ENCODE measurements around the gene B2M. TPM values are rescaled to one million over a fixed set of nuclear protein-coding genes. Genes with fewer than 3 reads are reported as not detected.
A peak's percentile ranks its signal among the peaks of the same experiment; 100 is the strongest.
"Not testable (repeated sequence)": the region's sequence is repeated elsewhere in the genome, so short reads cannot be mapped to it uniquely, and the experiment has no call there.

B2M gene
- total RNA-seq, 1 donor from 2014 or later, result 120 TPM

DNA sequence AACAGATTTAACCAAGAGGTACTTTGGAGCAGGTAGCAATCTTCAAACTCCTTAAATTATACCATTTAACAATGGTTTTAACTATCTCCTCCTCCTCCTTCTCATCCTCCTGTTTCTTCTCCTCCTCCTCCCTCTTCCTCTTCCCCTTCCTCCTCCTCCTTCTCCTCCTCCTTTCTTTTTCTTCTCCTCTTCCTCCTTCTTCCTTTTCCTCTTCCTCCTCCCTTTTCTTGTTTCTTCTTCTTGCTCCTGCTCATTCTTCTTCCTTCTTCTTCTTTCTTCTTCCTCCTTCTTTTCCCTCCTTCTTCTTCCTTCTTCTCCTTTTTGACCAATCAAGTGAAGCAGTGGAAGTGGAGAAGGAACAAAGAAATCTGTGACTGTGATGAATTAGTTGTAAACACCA lies 14.3 kb upstream of the B2M start:
- no peaks in the 10 kb centered on the region for H3K36me3 Mint-ChIP-seq
- no peak overlapping the region for H3K27ac ChIP-seq

DNA sequence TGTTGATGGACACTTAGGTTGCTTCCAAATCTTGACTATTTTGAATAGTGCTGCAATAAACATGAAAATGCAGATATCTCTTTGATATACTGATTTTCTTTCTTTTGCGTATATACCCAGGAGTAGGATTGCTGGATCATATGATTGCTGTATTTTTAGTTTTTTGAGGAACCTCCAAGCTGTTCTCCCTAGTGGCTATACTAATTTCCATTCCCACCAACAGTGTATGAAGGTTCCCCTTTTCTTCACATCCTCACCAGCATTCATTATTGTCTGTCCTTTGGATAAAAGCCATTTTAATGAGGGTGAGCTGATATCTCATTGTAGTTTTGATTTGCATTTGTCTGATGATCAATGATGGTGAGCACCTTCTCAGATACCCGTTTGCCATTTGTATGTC lies 12.7 kb upstream of the B2M start:
- Histone ChIP-seq H3K27ac (no peak overlapping the region), H4K20me1 (ENCODE audit: low read depth) (no peaks in the 10 kb centered on the region), H3F3A (ENCODE audit: low read depth) (no peaks in the 10 kb centered on the region), H3K36me3 (no peaks in the 10 kb centered on the region), H3K9ac (no peak overlapping the region), H2AFZ (replicated peaks) (no peak overlapping the region), H3K4me2 (no peak overlapping the region), H3K27me3 (no peaks in the 10 kb centered on the region), H3K4me3 (no peak overlapping the region), H3K79me2 (ENCODE audit: low read depth) (no peaks in the 10 kb centered on the region), H3K4me1 (no peaks in the 10 kb centered on the region), H3K9me3 (ENCODE audit: low read depth) (no peaks in the 10 kb centered on the region)
- peaks cover 31% of the 10 kb centered on the region for H3K9me3 Mint-ChIP-seq
- H3K4me1 Mint-ChIP-seq, result no peaks in the 10 kb centered on the region
- no peak overlapping the region for H3K27ac Mint-ChIP-seq
- no peak overlapping the region for H3K4me3 Mint-ChIP-seq
- H3K36me3 Mint-ChIP-seq, result no peaks in the 10 kb centered on the region
- TF ChIP-seq EZH2 (IDR thresholded peaks at IDR 0.05), result no peak
- TF ChIP-seq, protein P1, sequence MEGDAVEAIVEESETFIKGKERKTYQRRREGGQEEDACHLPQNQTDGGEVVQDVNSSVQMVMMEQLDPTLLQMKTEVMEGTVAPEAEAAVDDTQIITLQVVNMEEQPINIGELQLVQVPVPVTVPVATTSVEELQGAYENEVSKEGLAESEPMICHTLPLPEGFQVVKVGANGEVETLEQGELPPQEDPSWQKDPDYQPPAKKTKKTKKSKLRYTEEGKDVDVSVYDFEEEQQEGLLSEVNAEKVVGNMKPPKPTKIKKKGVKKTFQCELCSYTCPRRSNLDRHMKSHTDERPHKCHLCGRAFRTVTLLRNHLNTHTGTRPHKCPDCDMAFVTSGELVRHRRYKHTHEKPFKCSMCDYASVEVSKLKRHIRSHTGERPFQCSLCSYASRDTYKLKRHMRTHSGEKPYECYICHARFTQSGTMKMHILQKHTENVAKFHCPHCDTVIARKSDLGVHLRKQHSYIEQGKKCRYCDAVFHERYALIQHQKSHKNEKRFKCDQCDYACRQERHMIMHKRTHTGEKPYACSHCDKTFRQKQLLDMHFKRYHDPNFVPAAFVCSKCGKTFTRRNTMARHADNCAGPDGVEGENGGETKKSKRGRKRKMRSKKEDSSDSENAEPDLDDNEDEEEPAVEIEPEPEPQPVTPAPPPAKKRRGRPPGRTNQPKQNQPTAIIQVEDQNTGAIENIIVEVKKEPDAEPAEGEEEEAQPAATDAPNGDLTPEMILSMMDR (IDR thresholded peaks at IDR 0.05), result no peak
- no peak for TF ChIP-seq EZH2phosphoT487 (IDR thresholded peaks at IDR 0.05)
- peaks cover 2% of the 10 kb centered on the region for H3K27me3 Mint-ChIP-seq (ENCODE audit: insufficient read depth, low read depth)
- no peak for DNase-seq (ENCODE audit: low spot score)

More for the DNA sequence above, 14.3 kb upstream of the B2M start:
- peaks cover 2% of the 10 kb centered on the region for H3K27me3 Mint-ChIP-seq (ENCODE audit: insufficient read depth, low read depth)
- DNase-seq (ENCODE audit: low spot score), result no peak
- H3K36me3 ChIP-seq, result no peaks in the 10 kb centered on the region
- H3K4me1 ChIP-seq, result no peaks in the 10 kb centered on the region
- H4K20me1 ChIP-seq (ENCODE audit: low read depth), result no peaks in the 10 kb centered on the region
- no peaks in the 10 kb centered on the region for H3K27me3 ChIP-seq
- no peak overlapping the region for H3K4me2 ChIP-seq
- H3F3A ChIP-seq (ENCODE audit: low read depth), result no peaks in the 10 kb centered on the region
- H3K79me2 ChIP-seq (ENCODE audit: low read depth), result no peaks in the 10 kb centered on the region
- H3K4me3 ChIP-seq, result no peak overlapping the region
- no peaks in the 10 kb centered on the region for H3K9me3 ChIP-seq (ENCODE audit: low read depth)
- H2AFZ ChIP-seq (replicated peaks), result peak overlapping the region; percentile 31
- no peak overlapping the region for H3K4me3 Mint-ChIP-seq
- peaks cover 17% of the 10 kb centered on the region for H3K9me3 Mint-ChIP-seq
- no peaks in the 10 kb centered on the region for H3K4me1 Mint-ChIP-seq
- TF ChIP-seq EZH2 (IDR thresholded peaks at IDR 0.05) (no peak), EZH2phosphoT487 (IDR thresholded peaks at IDR 0.05) (no peak)
- TF ChIP-seq, protein P1 (IDR thresholded peaks at IDR 0.05), result no peak
- H3K27ac Mint-ChIP-seq, result no peak overlapping the region
- no peak overlapping the region for H3K9ac ChIP-seq

DNA sequence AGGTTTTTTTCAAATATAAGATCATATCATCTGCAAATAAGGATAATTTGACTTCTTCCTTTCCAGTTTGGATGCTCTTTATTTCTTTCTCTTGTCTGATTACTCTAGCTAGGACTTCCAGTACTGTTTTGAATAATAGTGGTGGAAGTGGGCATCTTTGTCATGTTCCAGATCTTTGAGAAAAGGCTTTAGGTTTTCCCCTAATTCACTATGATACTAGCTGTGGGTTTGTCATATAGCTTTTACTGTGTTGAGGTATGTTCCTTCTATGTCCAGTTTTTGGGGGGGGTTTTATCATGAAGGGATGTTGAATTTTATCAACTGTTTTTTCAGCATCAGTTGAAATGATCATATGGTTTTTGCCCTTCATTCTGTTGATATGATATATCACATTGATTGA lies 10.6 kb upstream of the B2M start:
- H3K27me3 ChIP-seq; H3K9me3 ChIP-seq (ENCODE audit: low read depth); H3K4me2 ChIP-seq; H3K27ac ChIP-seq; H3K4me1 ChIP-seq; H3K4me3 Mint-ChIP-seq; H3F3A ChIP-seq (ENCODE audit: low read depth); H3K27ac Mint-ChIP-seq; H3K79me2 ChIP-seq (ENCODE audit: low read depth); DNase-seq (ENCODE audit: low spot score); H3K27me3 Mint-ChIP-seq (ENCODE audit: insufficient read depth, low read depth); H3K36me3 ChIP-seq; H4K20me1 ChIP-seq (ENCODE audit: low read depth); H3K9ac ChIP-seq; H3K4me3 ChIP-seq; H2AFZ ChIP-seq (replicated peaks); H3K4me1 Mint-ChIP-seq; H3K36me3 Mint-ChIP-seq: not testable (repeated sequence)
- H3K9me3 Mint-ChIP-seq, result peaks cover 36% of the 10 kb centered on the region

DNA sequence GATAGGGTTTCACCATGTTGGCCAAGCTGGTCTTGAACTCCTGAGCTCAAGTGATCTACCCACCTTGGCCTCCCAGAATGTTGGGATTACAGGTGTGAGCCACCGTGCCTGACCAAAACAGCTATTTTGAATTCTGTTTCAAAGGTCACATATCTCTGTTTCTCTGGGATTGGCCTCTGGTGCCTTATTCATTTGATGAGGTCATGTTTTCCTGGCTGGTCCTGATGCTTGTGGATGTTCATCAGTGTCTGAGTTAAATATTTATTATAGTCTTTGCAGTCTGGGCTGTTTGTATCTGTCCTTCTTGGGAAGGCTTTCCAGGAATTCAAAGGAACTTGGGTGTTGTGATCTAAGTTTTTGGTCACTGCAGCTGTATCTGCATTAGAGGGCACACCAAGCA lies 5.3 kb upstream of the B2M start:
- peaks cover 24% of the 10 kb centered on the region for H3K9me3 Mint-ChIP-seq

More for the DNA sequence above, 5.3 kb upstream of the B2M start:
- Histone ChIP-seq H3K27me3 (no peaks in the 10 kb centered on the region), H4K20me1 (ENCODE audit: low read depth) (no peaks in the 10 kb centered on the region), H3K9me3 (ENCODE audit: low read depth) (no peaks in the 10 kb centered on the region), H3K36me3 (no peaks in the 10 kb centered on the region), H3K9ac (no peak overlapping the region), H3K4me3 (no peak overlapping the region), H3F3A (ENCODE audit: low read depth) (no peaks in the 10 kb centered on the region), H3K4me1 (no peaks in the 10 kb centered on the region), H3K4me2 (no peak overlapping the region), H2AFZ (replicated peaks) (no peak overlapping the region), H3K79me2 (ENCODE audit: low read depth) (no peaks in the 10 kb centered on the region), H3K27ac (no peak overlapping the region)
- Mint-ChIP-seq H3K4me3 (no peak overlapping the region), H3K36me3 (no peaks in the 10 kb centered on the region), H3K27ac (no peak overlapping the region), H3K4me1 (peaks cover 6% of the 10 kb centered on the region), H3K27me3 (ENCODE audit: insufficient read depth, low read depth) (no peaks in the 10 kb centered on the region)
- TF ChIP-seq, protein P1 (IDR thresholded peaks at IDR 0.05), result no peak
- TF ChIP-seq EZH2phosphoT487 (IDR thresholded peaks at IDR 0.05) (no peak), EZH2 (IDR thresholded peaks at IDR 0.05) (no peak)
- no peak for DNase-seq (ENCODE audit: low spot score)
